Measurements from ENCODE around the gene ZNF491.
"Not testable (repeated sequence)": the region's sequence is repeated elsewhere in the genome, so short reads cannot be mapped to it uniquely, and the experiment has no call there.

ZNF491 gene

DNA sequence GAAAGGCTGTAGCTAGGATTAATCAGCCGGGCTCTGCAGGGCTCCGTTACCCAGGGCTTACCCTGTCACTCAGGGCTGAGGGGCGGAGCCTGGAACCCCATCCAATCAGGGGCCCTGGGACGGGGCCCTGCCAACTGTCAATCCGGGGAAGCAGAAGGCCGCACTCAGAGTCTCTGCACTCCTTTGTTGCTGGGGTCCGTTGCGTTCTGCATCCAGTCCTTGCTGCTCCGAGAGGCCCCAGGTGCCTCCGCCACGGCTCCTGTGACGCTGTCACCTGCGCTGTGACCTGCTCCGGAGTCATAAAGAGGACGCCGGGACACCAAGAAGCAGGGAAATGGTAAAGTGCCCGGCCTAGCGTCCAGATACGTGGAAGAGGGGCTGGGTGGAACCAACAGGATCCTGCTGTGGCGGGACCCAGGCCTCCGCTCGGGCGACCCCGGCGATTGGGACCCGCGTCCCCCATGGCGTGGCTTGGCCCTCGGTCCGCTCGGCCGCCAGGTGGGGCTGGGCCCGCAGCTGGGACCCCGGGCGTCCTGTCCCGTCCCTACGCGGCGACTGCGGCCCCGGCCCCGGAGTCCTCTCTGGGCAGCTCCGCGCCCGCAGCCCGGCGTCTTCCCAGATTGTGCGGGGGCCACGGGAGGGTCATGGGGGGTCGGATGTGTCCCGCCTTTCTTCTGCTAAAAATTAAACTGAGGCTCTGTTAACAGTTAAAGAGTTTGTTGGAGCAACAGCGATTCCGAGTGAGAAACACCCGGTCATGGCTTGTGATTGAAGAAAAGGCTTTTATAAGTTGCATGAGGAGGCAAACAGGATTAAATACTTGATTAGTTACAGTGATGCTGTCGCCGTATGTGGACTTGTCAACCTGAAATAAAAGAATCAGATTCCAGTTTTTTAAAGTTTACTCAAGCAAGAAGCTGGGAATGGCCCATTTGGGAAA, at the start of gene ZNF491:
ZNF491 (plus strand) TSS at position 133 of the 940 bp plus-strand sequence. CDS start 7,431 bp downstream, outside the sequence.
- ATAC-seq (replicated peaks; ENCODE audit: extremely low read depth, poor library complexity, severe bottlenecking) (peak; percentile 98), DNase-seq (ENCODE audit: low spot score in 2 of 2) (peak; percentile 51 to 64)
- Mint-ChIP-seq H3K27ac (ENCODE audit: low read depth) (peak within 1 kb of the TSS; percentile 65), H3K4me1 (peaks cover 16% of the 10 kb centered on the region), H3K4me3 (peak within 1 kb of the TSS; percentile 82), H3K36me3 (ENCODE audit: insufficient read depth) (no peaks in the 10 kb centered on the region), H3K27me3 (no peaks in the 10 kb centered on the region), H3K9me3 (peaks cover 4% of the 10 kb centered on the region)

- H3K9me3 Mint-ChIP-seq, result peaks cover 32% of the 10 kb centered on the region
- no peak overlapping the region for H3K27ac Mint-ChIP-seq (ENCODE audit: low read depth)
- H3K36me3 Mint-ChIP-seq (ENCODE audit: insufficient read depth), result peaks cover 2% of the 10 kb centered on the region
- no peak overlapping the region for H3K4me3 Mint-ChIP-seq
- no peak for DNase-seq (ENCODE audit: low spot score in 2 of 2)
- H3K27me3 Mint-ChIP-seq, result peaks cover 35% of the 10 kb centered on the region
- H3K4me1 Mint-ChIP-seq, result no peaks in the 10 kb centered on the region
- no peak for ATAC-seq (replicated peaks; ENCODE audit: extremely low read depth, poor library complexity, severe bottlenecking)
Measured at GRCh38 chr19:11749751-11750150, 48.6 kb upstream of the ZNF491 start.

DNA sequence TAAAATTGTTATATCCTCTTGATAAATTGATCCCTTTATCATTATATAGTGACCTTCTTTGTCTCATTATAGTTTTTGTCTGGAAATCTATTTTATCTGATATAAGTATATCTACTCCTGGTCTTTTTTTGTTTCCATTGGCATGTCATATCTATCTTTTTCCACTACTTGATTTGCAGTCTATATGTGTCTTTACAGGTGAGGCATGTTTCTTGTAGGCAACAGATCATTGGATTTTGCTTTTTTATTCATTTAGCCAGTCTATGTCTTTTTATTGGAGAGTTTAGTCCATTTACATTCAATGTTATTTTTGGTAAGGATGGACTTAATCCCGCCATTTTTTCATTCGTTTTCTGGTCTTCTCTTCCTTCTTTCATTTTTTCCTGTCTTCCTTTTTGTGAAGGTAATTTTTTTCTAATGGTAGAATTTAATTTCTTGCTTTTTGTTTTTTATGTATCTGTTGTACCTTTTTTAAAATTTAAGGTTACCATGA, 46.0 kb upstream of the ZNF491 start:
- no peaks in the 10 kb centered on the region for H3K4me1 Mint-ChIP-seq
- peaks cover 2% of the 10 kb centered on the region for H3K36me3 Mint-ChIP-seq (ENCODE audit: insufficient read depth)
- no peak for DNase-seq (ENCODE audit: low spot score in 2 of 2)
- no peak for ATAC-seq (replicated peaks; ENCODE audit: extremely low read depth, poor library complexity, severe bottlenecking)
- H3K4me3 Mint-ChIP-seq, result no peak overlapping the region
- H3K9me3 Mint-ChIP-seq, result peaks cover 34% of the 10 kb centered on the region
- peaks cover 35% of the 10 kb centered on the region for H3K27me3 Mint-ChIP-seq
- H3K27ac Mint-ChIP-seq (ENCODE audit: low read depth), result no peak overlapping the region

DNA sequence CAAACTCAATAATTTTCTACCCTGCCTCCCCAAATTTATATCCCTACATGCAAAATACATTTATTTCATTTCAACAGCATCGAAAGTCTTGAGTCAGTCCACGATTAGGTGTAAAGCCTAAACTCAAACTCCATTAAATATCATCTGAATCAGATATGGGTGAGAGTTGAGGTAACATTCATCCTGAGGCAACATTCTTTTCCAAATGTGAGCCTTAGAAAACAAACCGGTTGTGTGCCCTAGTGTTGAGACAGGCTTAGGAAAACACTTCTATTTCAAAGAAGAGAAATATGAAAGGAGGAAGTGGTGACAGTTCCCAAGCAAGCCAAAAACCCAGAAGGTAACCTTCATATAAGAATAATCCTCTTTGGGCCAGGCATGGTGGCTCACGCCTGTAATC, 43.7 kb upstream of the ZNF491 start:
- Mint-ChIP-seq H3K36me3 (ENCODE audit: insufficient read depth) (peaks cover 2% of the 10 kb centered on the region), H3K4me1 (no peaks in the 10 kb centered on the region), H3K9me3 (peaks cover 28% of the 10 kb centered on the region), H3K27me3 (peaks cover 40% of the 10 kb centered on the region), H3K4me3 (no peak overlapping the region), H3K27ac (ENCODE audit: low read depth) (no peak overlapping the region)
- ATAC-seq (replicated peaks; ENCODE audit: extremely low read depth, poor library complexity, severe bottlenecking) (no peak), DNase-seq (ENCODE audit: low spot score in 2 of 2) (no peak)

GRCh38 chr19:11756965-11757364, 41.4 kb upstream of the ZNF491 start:
- DNase-seq (ENCODE audit: low spot score in 2 of 2), result no peak
- Mint-ChIP-seq H3K4me3 (no peak overlapping the region), H3K4me1 (no peaks in the 10 kb centered on the region), H3K27me3 (peaks cover 45% of the 10 kb centered on the region), H3K9me3 (peaks cover 27% of the 10 kb centered on the region), H3K27ac (ENCODE audit: low read depth) (no peak overlapping the region), H3K36me3 (ENCODE audit: insufficient read depth) (peaks cover 1% of the 10 kb centered on the region)
- ATAC-seq (replicated peaks; ENCODE audit: extremely low read depth, poor library complexity, severe bottlenecking), result no peak

DNA sequence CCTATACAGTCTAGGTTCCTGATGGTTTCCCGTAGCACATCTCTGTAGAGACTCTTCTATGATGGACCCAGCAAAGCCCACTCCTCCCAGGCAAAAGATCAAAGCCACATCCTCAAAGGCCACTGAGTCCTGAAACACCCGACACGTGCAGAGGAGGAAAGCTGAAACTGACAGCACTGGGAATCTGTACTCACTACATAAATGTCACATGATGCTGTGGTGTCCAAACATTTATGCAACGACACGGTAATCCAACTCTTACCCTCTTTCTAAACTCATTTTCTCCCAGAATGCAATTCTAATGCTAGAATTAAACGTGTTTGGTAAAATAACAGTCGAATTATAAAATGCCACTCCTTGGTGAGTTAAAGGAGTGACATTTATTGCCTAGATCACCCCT, 38.5 kb upstream of the ZNF491 start:
- Mint-ChIP-seq H3K4me3 (no peak overlapping the region), H3K9me3 (peaks cover 18% of the 10 kb centered on the region), H3K27me3 (peaks cover 17% of the 10 kb centered on the region), H3K36me3 (ENCODE audit: insufficient read depth) (peaks cover 1% of the 10 kb centered on the region), H3K4me1 (no peaks in the 10 kb centered on the region), H3K27ac (ENCODE audit: low read depth) (no peak overlapping the region)
- DNase-seq (ENCODE audit: low spot score in 2 of 2) (no peak), ATAC-seq (replicated peaks; ENCODE audit: extremely low read depth, poor library complexity, severe bottlenecking) (no peak)

GRCh38 chr19:11763117-11763516, 35.2 kb upstream of the ZNF491 start:
- ATAC-seq (replicated peaks; ENCODE audit: extremely low read depth, poor library complexity, severe bottlenecking) (no peak), DNase-seq (ENCODE audit: low spot score in 2 of 2) (no peak)
- Mint-ChIP-seq H3K27me3 (peaks cover 17% of the 10 kb centered on the region), H3K4me1 (peaks cover 14% of the 10 kb centered on the region), H3K9me3 (peaks cover 6% of the 10 kb centered on the region), H3K27ac (ENCODE audit: low read depth) (no peak overlapping the region), H3K4me3 (no peak overlapping the region), H3K36me3 (ENCODE audit: insufficient read depth) (peaks cover 4% of the 10 kb centered on the region)

DNA sequence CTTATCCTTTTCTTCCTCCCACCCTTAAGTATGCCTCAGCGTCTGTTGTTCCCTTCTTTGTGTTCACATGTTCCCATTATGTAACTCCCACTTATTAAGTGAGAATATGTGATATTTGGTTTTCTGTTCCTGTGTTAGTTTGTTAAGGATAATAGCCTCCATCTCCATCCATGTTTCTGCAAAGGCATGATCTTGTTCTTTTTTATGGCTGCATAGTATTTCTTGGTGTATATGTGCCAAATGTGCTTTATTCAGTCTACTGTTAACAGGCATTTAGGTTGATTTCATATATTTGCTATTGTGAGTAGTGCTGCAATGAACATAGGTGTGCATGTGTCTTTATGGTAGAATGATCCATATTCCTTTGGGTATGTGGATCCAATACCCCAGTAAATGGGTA, 34.7 kb upstream of the ZNF491 start:
- Mint-ChIP-seq H3K9me3 (peaks cover 6% of the 10 kb centered on the region), H3K27me3 (peaks cover 17% of the 10 kb centered on the region), H3K27ac (ENCODE audit: low read depth) (no peak overlapping the region), H3K4me1 (peaks cover 19% of the 10 kb centered on the region), H3K4me3 (no peak overlapping the region), H3K36me3 (ENCODE audit: insufficient read depth) (peaks cover 4% of the 10 kb centered on the region)
- DNase-seq (ENCODE audit: low spot score in 2 of 2), result no peak
- ATAC-seq (replicated peaks; ENCODE audit: extremely low read depth, poor library complexity, severe bottlenecking), result no peak

- Mint-ChIP-seq H3K4me1 (peaks cover 31% of the 10 kb centered on the region), H3K9me3 (peaks cover 13% of the 10 kb centered on the region), H3K36me3 (ENCODE audit: insufficient read depth) (peaks cover 2% of the 10 kb centered on the region), H3K27ac (ENCODE audit: low read depth) (peak within 1 kb of the TSS; percentile 96), H3K4me3 (peak within 1 kb of the TSS; percentile 94), H3K27me3 (no peaks in the 10 kb centered on the region)
- ATAC-seq (replicated peaks; ENCODE audit: extremely low read depth, poor library complexity, severe bottlenecking) (peak; percentile 93), DNase-seq (ENCODE audit: low spot score in 2 of 2) (peak; percentile 77 to 84)
Measured at GRCh38 chr19:11766597-11767591, 31.4 kb upstream of the ZNF491 start, which contains the start of gene ZNF441. ZNF441 (plus strand) TSS chr19:11767000; CDS start chr19:11767194, 194 bp downstream.

DNA sequence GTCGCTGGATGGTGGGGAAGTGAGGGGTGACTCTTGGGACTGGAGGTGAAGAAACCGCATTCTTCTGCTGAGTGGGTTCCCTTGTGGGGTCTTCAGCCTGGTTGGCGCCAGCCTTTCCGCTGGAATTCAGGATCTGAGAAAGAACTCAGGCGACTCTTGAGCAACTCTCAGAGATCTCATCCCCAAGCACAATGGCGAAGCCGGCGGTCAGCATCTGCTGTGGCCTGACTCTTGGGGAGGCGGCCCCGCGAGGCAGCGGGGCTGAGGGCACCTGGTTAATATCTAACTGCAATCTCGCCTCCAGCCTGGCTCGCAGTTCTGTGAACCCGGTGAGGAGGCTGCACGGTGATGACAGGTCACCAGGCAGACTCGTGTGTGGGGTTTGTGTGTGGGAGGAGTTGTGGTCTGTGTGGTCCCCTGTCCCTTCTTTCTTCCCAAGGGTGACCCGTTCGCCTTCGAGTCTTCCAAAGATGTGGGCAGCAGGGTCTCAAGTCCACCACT, 30.6 kb upstream of the ZNF491 start:
- DNase-seq (ENCODE audit: low spot score in 2 of 2) (peak in 1 of 2 donors; percentile 9), ATAC-seq (replicated peaks; ENCODE audit: extremely low read depth, poor library complexity, severe bottlenecking) (peak; percentile 15)
- Mint-ChIP-seq H3K9me3 (peaks cover 19% of the 10 kb centered on the region), H3K36me3 (ENCODE audit: insufficient read depth) (peaks cover 2% of the 10 kb centered on the region), H3K27me3 (no peaks in the 10 kb centered on the region), H3K4me1 (peaks cover 36% of the 10 kb centered on the region), H3K27ac (ENCODE audit: low read depth) (peak overlapping the region; percentile 96), H3K4me3 (peak overlapping the region; percentile 94)

- H3K4me1 Mint-ChIP-seq, result peaks cover 36% of the 10 kb centered on the region
- DNase-seq (ENCODE audit: low spot score in 2 of 2), result no peak
- no peak overlapping the region for H3K27ac Mint-ChIP-seq (ENCODE audit: low read depth)
- H3K9me3 Mint-ChIP-seq, result peaks cover 25% of the 10 kb centered on the region
- H3K4me3 Mint-ChIP-seq, result no peak overlapping the region
- ATAC-seq (replicated peaks; ENCODE audit: extremely low read depth, poor library complexity, severe bottlenecking), result no peak
- peaks cover 2% of the 10 kb centered on the region for H3K36me3 Mint-ChIP-seq (ENCODE audit: insufficient read depth)
- no peaks in the 10 kb centered on the region for H3K27me3 Mint-ChIP-seq
Measured at GRCh38 chr19:11769995-11770394, 28.3 kb upstream of the ZNF491 start.

GRCh38 chr19:11771520-11771919, 26.8 kb upstream of the ZNF491 start:
- Mint-ChIP-seq H3K4me1 (peaks cover 34% of the 10 kb centered on the region), H3K9me3 (peaks cover 25% of the 10 kb centered on the region)
- H3K36me3 Mint-ChIP-seq (ENCODE audit: insufficient read depth); H3K27me3 Mint-ChIP-seq; ATAC-seq (replicated peaks; ENCODE audit: extremely low read depth, poor library complexity, severe bottlenecking); H3K4me3 Mint-ChIP-seq; H3K27ac Mint-ChIP-seq (ENCODE audit: low read depth); DNase-seq (ENCODE audit: low spot score in 2 of 2): not testable (repeated sequence)

Measured in central memory CD8-positive, alpha-beta T cell (primary cell).